ENCODE data around the gene DCAF7. TPM values are rescaled to one million over a fixed set of nuclear protein-coding genes. Genes with fewer than 3 reads are reported as not detected.

Gene DCAF7
- total RNA-seq, 2 donors from 2014 or later, result 96.0 to 114 TPM

- H3K9ac ChIP-seq (ENCODE audit: extremely low read depth, low read length, poor library complexity, severe bottlenecking), result no peak overlapping the region
- H3K27ac Mint-ChIP-seq, result no peak overlapping the region
- H3K36me3 Mint-ChIP-seq (ENCODE audit: low read depth), result no peaks in the 10 kb centered on the region
- peaks cover 12% of the 10 kb centered on the region for H3K27me3 Mint-ChIP-seq (ENCODE audit: insufficient read depth)
- no peak overlapping the region for H3K4me3 ChIP-seq (ENCODE audit: low read length)
- H3K4me3 Mint-ChIP-seq, result no peak overlapping the region
- DNase-seq, result no peak
- no peaks in the 10 kb centered on the region for H3K9me3 Mint-ChIP-seq
- H3K4me1 Mint-ChIP-seq, result no peaks in the 10 kb centered on the region
- H3K36me3 ChIP-seq (ENCODE audit: control insufficient read depth, insufficient read depth, low read length), result no peaks in the 10 kb centered on the region
- peaks cover 16% of the 10 kb centered on the region for H3K27me3 ChIP-seq (ENCODE audit: control insufficient read depth, insufficient read depth, low read length, poor library complexity, severe bottlenecking)
- H3K4me1 ChIP-seq (ENCODE audit: control insufficient read depth, insufficient read depth, low read length), result no peaks in the 10 kb centered on the region
- no peak overlapping the region for H3K27ac ChIP-seq (ENCODE audit: low read depth, low read length)
- TF ChIP-seq CTCF (conservative IDR thresholded peaks at IDR 0.05), result no peak
- WGBS, 2 experiments (ENCODE audit: insufficient coverage in 1 of 2, insufficient read length in 1 of 2), result 85 to 90% methylated on average over 3 of the region's 3 CpGs
- H3K9me3 ChIP-seq (ENCODE audit: control insufficient read depth, low read length), result no peaks in the 10 kb centered on the region
Measured at GRCh38 chr17:63506627-63507026, 43.6 kb upstream of the DCAF7 start.

GRCh38 chr17:63511331-63511730, 38.9 kb upstream of the DCAF7 start:
- Histone ChIP-seq H3K9me3 (ENCODE audit: control insufficient read depth, low read length) (no peaks in the 10 kb centered on the region), H3K4me3 (ENCODE audit: low read length) (no peak overlapping the region), H3K4me1 (ENCODE audit: control insufficient read depth, insufficient read depth, low read length) (no peaks in the 10 kb centered on the region), H3K27ac (ENCODE audit: low read depth, low read length) (no peak overlapping the region), H3K36me3 (ENCODE audit: control insufficient read depth, insufficient read depth, low read length) (no peaks in the 10 kb centered on the region), H3K9ac (ENCODE audit: extremely low read depth, low read length, poor library complexity, severe bottlenecking) (no peak overlapping the region), H3K27me3 (ENCODE audit: control insufficient read depth, insufficient read depth, low read length, poor library complexity, severe bottlenecking) (peaks cover 9% of the 10 kb centered on the region)
- no peak overlapping the region for H3K4me3 Mint-ChIP-seq
- H3K36me3 Mint-ChIP-seq (ENCODE audit: low read depth), result no peaks in the 10 kb centered on the region
- WGBS, 2 experiments (ENCODE audit: insufficient coverage in 1 of 2, insufficient read length in 1 of 2), result 90 to 91% methylated on average over 6 to 8 of the region's 8 CpGs
- H3K27me3 Mint-ChIP-seq (ENCODE audit: insufficient read depth), result peaks cover 9% of the 10 kb centered on the region
- no peaks in the 10 kb centered on the region for H3K4me1 Mint-ChIP-seq
- TF ChIP-seq CTCF (conservative IDR thresholded peaks at IDR 0.05), result no peak
- H3K27ac Mint-ChIP-seq, result no peak overlapping the region
- no peak for DNase-seq
- no peaks in the 10 kb centered on the region for H3K9me3 Mint-ChIP-seq

DNA sequence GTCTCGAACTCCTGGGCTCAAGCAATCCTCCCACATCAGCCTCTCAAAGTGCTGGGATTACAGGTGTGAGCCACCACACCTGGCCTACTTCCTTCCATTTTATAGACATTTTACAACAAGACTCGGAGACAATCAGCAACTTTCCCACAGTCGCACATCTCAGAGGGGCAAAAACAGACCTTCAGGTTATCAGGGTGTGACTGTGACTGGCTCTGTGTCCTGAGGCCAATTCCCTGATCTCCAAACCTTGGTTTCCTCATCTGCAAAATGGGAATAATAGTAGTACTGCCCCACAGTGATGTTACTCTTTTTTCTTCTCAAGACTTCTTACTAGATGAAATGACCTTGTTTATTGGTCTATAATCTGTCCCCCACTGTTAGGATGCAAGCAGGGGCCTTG, 37.9 kb upstream of the DCAF7 start:
- peaks cover 16% of the 10 kb centered on the region for H3K27me3 ChIP-seq (ENCODE audit: control insufficient read depth, insufficient read depth, low read length, poor library complexity, severe bottlenecking)
- H3K9me3 ChIP-seq (ENCODE audit: control insufficient read depth, low read length), result no peaks in the 10 kb centered on the region
- no peak for TF ChIP-seq CTCF (conservative IDR thresholded peaks at IDR 0.05)
- H3K27ac ChIP-seq (ENCODE audit: low read depth, low read length), result no peak overlapping the region
- no peak for DNase-seq
- 86 to 90% methylated on average over 3 of the region's 3 CpGs for WGBS, 2 experiments (ENCODE audit: insufficient coverage in 1 of 2, insufficient read length in 1 of 2)
- H3K27ac Mint-ChIP-seq, result no peak overlapping the region
- H3K4me1 Mint-ChIP-seq, result no peaks in the 10 kb centered on the region
- H3K36me3 Mint-ChIP-seq (ENCODE audit: low read depth), result no peaks in the 10 kb centered on the region
- H3K4me3 ChIP-seq (ENCODE audit: low read length), result no peak overlapping the region
- H3K9ac ChIP-seq (ENCODE audit: extremely low read depth, low read length, poor library complexity, severe bottlenecking), result no peak overlapping the region
- H3K9me3 Mint-ChIP-seq, result no peaks in the 10 kb centered on the region
- H3K36me3 ChIP-seq (ENCODE audit: control insufficient read depth, insufficient read depth, low read length), result no peaks in the 10 kb centered on the region
- H3K4me3 Mint-ChIP-seq, result no peak overlapping the region
- no peaks in the 10 kb centered on the region for H3K4me1 ChIP-seq (ENCODE audit: control insufficient read depth, insufficient read depth, low read length)
- H3K27me3 Mint-ChIP-seq (ENCODE audit: insufficient read depth), result peaks cover 6% of the 10 kb centered on the region
